ENCODE results near the gene BUB1. TPM values are rescaled to one million over a fixed set of nuclear protein-coding genes. Genes with fewer than 3 reads are reported as not detected.

Gene BUB1
- total RNA-seq, 2 experiments from 2014 or later, result 1.6 to 3.5 TPM

DNA sequence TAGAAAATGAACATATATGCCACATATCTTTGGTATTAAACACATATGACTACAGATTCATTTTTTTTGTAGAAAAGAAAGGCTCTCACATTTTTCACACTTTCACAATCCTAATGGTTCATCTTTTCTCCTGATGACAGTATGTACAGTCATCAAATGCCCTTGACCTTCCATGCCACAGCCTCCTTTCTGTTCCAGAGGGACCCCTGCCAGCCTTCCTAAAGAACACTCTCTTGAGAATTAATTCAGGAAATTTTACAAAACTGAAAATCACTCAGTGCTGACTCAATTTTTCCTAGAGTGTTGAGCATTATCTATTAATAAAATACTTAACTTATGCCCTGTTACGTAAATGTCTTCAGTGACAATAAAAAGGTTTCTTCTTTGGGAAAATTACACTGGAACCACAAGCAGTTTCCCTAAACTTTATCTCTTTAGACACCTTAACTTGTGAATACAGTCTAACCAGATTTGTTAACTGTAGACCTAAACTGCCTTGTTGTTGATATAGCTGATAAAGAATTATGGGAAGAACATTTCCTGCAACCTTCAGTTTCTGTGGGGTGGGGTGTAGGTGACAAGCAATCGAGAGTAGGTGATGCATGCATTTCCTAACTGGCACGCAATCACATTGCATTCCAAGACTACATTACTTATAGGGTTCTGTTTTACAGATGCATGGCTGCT, 39.2 kb upstream of the BUB1 start:
- Histone ChIP-seq H3K4me3 (ENCODE audit: low read length) (no peak overlapping the region), H3K4me1 (ENCODE audit: insufficient read depth, low read length) (no peaks in the 10 kb centered on the region), H3K36me3 (ENCODE audit: insufficient read depth, low read length) (no peaks in the 10 kb centered on the region), H3K27ac (ENCODE audit: low read depth in 1 of 2, low read length in 2 of 2) (no peak overlapping the region), H3K9me3 (ENCODE audit: control insufficient read depth in 1 of 2, insufficient read depth in 1 of 2, low read length in 2 of 2) (no peaks in the 10 kb centered on the region), H3K27me3 (ENCODE audit: control insufficient read depth in 1 of 2, insufficient read depth in 2 of 2, low read length in 2 of 2) (peaks cover 5 to 21% of the 10 kb centered on the region in 2 experiments)
- Mint-ChIP-seq H3K4me1 (ENCODE audit: low read depth) (no peaks in the 10 kb centered on the region), H3K36me3 (ENCODE audit: low read depth) (no peaks in the 10 kb centered on the region), H3K27ac (no peak overlapping the region), H3K4me3 (no peak overlapping the region), H3K27me3 (peaks cover 36% of the 10 kb centered on the region), H3K9me3 (no peaks in the 10 kb centered on the region)
- CTCF ChIA-PET, result no interaction called here
- ATAC-seq (ENCODE audit: poor library complexity), result no peak
- no peak for DNase-seq
- TF ChIP-seq, protein P1, sequence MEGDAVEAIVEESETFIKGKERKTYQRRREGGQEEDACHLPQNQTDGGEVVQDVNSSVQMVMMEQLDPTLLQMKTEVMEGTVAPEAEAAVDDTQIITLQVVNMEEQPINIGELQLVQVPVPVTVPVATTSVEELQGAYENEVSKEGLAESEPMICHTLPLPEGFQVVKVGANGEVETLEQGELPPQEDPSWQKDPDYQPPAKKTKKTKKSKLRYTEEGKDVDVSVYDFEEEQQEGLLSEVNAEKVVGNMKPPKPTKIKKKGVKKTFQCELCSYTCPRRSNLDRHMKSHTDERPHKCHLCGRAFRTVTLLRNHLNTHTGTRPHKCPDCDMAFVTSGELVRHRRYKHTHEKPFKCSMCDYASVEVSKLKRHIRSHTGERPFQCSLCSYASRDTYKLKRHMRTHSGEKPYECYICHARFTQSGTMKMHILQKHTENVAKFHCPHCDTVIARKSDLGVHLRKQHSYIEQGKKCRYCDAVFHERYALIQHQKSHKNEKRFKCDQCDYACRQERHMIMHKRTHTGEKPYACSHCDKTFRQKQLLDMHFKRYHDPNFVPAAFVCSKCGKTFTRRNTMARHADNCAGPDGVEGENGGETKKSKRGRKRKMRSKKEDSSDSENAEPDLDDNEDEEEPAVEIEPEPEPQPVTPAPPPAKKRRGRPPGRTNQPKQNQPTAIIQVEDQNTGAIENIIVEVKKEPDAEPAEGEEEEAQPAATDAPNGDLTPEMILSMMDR (IDR thresholded peaks at IDR 0.05), result no peak
- intact Hi-C loops (cut with DNase I, micrococcal nuclease), result no loop called here
- POLR2A ChIA-PET, result no interaction called here

DNA sequence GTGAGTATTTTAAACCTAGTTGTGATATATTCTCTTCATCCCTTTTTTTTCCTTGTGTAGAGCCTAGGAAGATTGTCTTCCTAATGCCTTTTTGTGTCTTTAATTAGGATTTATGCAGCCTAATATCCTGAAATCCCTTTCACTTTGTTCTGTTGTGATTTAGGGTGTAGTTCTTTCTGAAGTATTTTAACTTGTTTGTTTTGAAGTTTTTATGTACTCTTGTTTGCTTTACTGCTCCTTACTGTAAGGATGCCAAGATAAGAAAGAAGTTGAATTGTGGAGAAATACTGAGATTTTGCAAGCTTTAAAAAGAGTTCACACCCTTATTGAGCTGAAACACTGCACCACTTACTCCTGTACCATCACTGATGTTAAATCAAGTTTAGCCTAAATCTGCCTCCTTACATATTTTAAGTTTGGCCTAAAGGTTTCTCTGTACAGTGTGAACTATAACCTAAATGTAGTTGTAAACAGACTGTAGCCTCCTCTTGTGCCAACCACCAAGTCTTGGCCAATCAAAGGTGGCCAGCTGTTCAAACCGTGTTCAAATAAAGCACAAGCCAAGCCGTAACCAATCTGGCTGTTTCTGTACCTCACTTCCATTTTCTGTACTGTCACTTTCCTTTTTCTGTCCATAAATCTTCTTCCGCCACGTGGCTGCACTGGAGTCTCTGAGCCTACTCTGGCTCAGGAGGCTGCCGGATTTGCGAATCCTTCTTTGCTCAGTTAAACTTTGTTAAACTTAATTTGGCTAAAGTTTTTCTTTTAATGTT, 36.8 kb upstream of the BUB1 start:
- H3K36me3 Mint-ChIP-seq (ENCODE audit: low read depth), result no peaks in the 10 kb centered on the region
- no peaks in the 10 kb centered on the region for H3K9me3 Mint-ChIP-seq
- H3K4me3 ChIP-seq (ENCODE audit: low read length), result no peak overlapping the region
- POLR2A ChIA-PET, result no interaction called here
- no peaks in the 10 kb centered on the region for H3K9me3 ChIP-seq (ENCODE audit: control insufficient read depth in 1 of 2, insufficient read depth in 1 of 2, low read length in 2 of 2)
- H3K4me3 Mint-ChIP-seq, result no peak overlapping the region
- DNase-seq, result no peak
- no peak for ATAC-seq (ENCODE audit: poor library complexity)
- H3K27ac Mint-ChIP-seq, result no peak overlapping the region
- H3K27me3 ChIP-seq (ENCODE audit: control insufficient read depth in 1 of 2, insufficient read depth in 2 of 2, low read length in 2 of 2), result peaks cover 8 to 31% of the 10 kb centered on the region in 2 experiments
- intact Hi-C loops (cut with DNase I, micrococcal nuclease), result no loop called here
- H3K36me3 ChIP-seq (ENCODE audit: insufficient read depth, low read length), result no peaks in the 10 kb centered on the region
- H3K27me3 Mint-ChIP-seq, result peaks cover 44% of the 10 kb centered on the region
- CTCF ChIA-PET, result no interaction called here
- no peaks in the 10 kb centered on the region for H3K4me1 ChIP-seq (ENCODE audit: insufficient read depth, low read length)
- H3K27ac ChIP-seq (ENCODE audit: low read depth in 1 of 2, low read length in 2 of 2), result no peak overlapping the region
- no peaks in the 10 kb centered on the region for H3K4me1 Mint-ChIP-seq (ENCODE audit: low read depth)
- TF ChIP-seq, protein P1 (IDR thresholded peaks at IDR 0.05), result no peak

DNA sequence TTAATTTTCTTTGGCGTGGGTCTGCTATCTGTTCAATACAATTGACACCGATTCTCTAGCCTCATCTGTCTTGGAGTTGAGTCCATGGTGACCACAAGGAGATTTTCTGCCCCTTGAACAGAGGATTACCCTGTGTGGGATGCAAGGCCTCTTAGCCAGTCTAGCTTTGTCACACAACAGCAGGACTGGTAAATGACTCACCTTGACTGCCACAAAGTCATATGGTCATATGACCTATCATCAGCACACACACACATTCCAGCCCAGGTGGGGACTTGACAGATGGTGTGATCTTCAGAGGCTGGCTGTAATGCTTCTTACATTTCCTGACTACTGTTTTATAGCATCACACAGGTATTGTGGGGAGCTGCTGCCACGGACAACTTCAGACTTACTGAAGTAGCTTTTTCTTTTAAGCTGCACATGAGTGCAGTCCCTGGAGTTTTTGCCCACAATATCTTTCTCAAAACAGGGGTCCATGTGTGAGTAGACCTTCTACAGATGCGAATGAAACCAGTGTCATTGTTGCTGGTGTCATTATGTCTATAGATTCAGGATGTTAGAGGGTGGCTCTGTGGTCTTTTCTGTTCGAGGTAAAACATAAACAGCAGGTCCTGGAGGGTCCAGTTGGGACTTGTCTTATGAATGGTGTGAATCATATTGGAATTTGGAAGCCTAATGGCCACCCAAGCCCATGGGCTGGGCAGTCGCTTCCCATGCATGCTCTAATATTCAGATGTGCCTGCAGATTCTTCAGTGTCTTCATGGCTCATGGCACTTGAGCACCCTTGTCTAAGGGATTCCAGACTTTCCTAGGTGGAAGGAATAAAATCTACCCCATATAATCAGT, 35.9 kb upstream of the BUB1 start:
- Histone ChIP-seq H3K36me3 (ENCODE audit: insufficient read depth, low read length) (no peaks in the 10 kb centered on the region), H3K9me3 (ENCODE audit: control insufficient read depth in 1 of 2, insufficient read depth in 1 of 2, low read length in 2 of 2) (no peaks in the 10 kb centered on the region), H3K4me3 (ENCODE audit: low read length) (no peak overlapping the region), H3K27ac (ENCODE audit: low read depth in 1 of 2, low read length in 2 of 2) (no peak overlapping the region), H3K27me3 (ENCODE audit: control insufficient read depth in 1 of 2, insufficient read depth in 2 of 2, low read length in 2 of 2) (peaks cover 8 to 31% of the 10 kb centered on the region in 2 experiments), H3K4me1 (ENCODE audit: insufficient read depth, low read length) (no peaks in the 10 kb centered on the region)
- TF ChIP-seq, protein P1 (IDR thresholded peaks at IDR 0.05), result no peak
- peaks cover 45% of the 10 kb centered on the region for H3K27me3 Mint-ChIP-seq
- no peak overlapping the region for H3K4me3 Mint-ChIP-seq
- no peak overlapping the region for H3K27ac Mint-ChIP-seq
- intact Hi-C loops (cut with DNase I, micrococcal nuclease), result no loop called here
- H3K4me1 Mint-ChIP-seq (ENCODE audit: low read depth), result no peaks in the 10 kb centered on the region
- ATAC-seq (ENCODE audit: poor library complexity), result no peak
- no peaks in the 10 kb centered on the region for H3K36me3 Mint-ChIP-seq (ENCODE audit: low read depth)
- POLR2A ChIA-PET, result no interaction called here
- CTCF ChIA-PET, result no interaction called here
- DNase-seq, result no peak
- H3K9me3 Mint-ChIP-seq, result no peaks in the 10 kb centered on the region
